H9 (cell line): ENCODE data around the gene AFG1L. TPM values are rescaled to one million over a fixed set of nuclear protein-coding genes. Genes with fewer than 3 reads are reported as not detected.
"Not testable (repeated sequence)": the region's sequence is repeated elsewhere in the genome, so short reads cannot be mapped to it uniquely, and the experiment has no call there.

ENCODE experiments used
- DNase-seq: peaks from one replicate; pipeline ENCODE4 v3.0.0-alpha.2; 2017
- H2AFZ ChIP-seq: one replicate; pipeline ENCODE4 v1.6.1; 2013; ENCODE audit warnings: mild to moderate bottlenecking, low read length, control low read depth, moderate library complexity
- H2AK5ac ChIP-seq: 2 replicates; pipeline ENCODE4 v1.6.1; 2013; ENCODE audit warnings: low read length, control low read depth, mixed read lengths; ENCODE audit not compliant: insufficient read length
- H2BK120ac ChIP-seq: one replicate; pipeline ENCODE4 v1.6.1; 2013; ENCODE audit warnings: low read depth, mild to moderate bottlenecking, low read length, control low read depth, inconsistent platforms; ENCODE audit not compliant: poor library complexity, severe bottlenecking
- H2BK12ac ChIP-seq: 2 replicates; pipeline ENCODE4 v1.6.1; 2013; ENCODE audit warnings: low read length, control low read depth, mixed read lengths, low read depth; ENCODE audit not compliant: insufficient read length
- H2BK15ac ChIP-seq: 2 replicates; pipeline ENCODE4 v1.6.1; 2013; ENCODE audit warnings: low read depth, low read length, control low read depth
- H2BK20ac ChIP-seq: one replicate; pipeline ENCODE4 v1.6.1; 2013; ENCODE audit warnings: low read depth, mild to moderate bottlenecking, low read length, control low read depth, inconsistent platforms; ENCODE audit not compliant: poor library complexity, severe bottlenecking
- H2BK5ac ChIP-seq: 2 replicates; pipeline ENCODE4 v1.6.1; 2013; ENCODE audit warnings: low read length, control low read depth, mixed read lengths; ENCODE audit not compliant: insufficient read length
- H3K14ac ChIP-seq: 2 replicates; pipeline ENCODE4 v1.6.1; 2013; ENCODE audit warnings: low read length, control low read depth; ENCODE audit not compliant: insufficient read depth
- H3K18ac ChIP-seq: 2 replicates; pipeline ENCODE4 v1.6.1; 2013; ENCODE audit warnings: low read depth, mild to moderate bottlenecking, mixed read lengths, low read length, control low read depth; ENCODE audit not compliant: insufficient read length
- H3K23ac ChIP-seq: 2 replicates; pipeline ENCODE4 v1.6.1; 2013; ENCODE audit warnings: low read length, control low read depth, mixed read lengths, low read depth; ENCODE audit not compliant: insufficient read length
- H3K23me2 ChIP-seq: 2 replicates; pipeline ENCODE4 v1.6.1; 2013; ENCODE audit warnings: low read depth, mild to moderate bottlenecking, mixed read lengths, low read length, control low read depth; ENCODE audit not compliant: insufficient read length, poor library complexity, severe bottlenecking
- H3K27ac ChIP-seq: 2 replicates; pipeline ENCODE4 v1.5.1; 2013; ENCODE audit warnings: low read length, control low read depth, mixed read lengths, low read depth; ENCODE audit not compliant: insufficient read length
- H3K27me3 ChIP-seq: 2 replicates; pipeline ENCODE4 v1.6.1; 2013; ENCODE audit warnings: low read length, control low read depth, inconsistent platforms; ENCODE audit not compliant: insufficient read depth
- H3K4ac ChIP-seq: 2 replicates; pipeline ENCODE4 v1.6.1; 2013; ENCODE audit warnings: low read depth, mild to moderate bottlenecking, control low read depth, inconsistent platforms, low read length, moderate library complexity
- H3K4me1 ChIP-seq: 2 replicates; pipeline ENCODE4 v1.6.1; 2013; ENCODE audit warnings: low read length, control low read depth, inconsistent platforms; ENCODE audit not compliant: insufficient read depth
- H3K4me2 ChIP-seq: 2 replicates; pipeline ENCODE4 v1.6.1; 2013; ENCODE audit warnings: low read length, control low read depth, mixed read lengths; ENCODE audit not compliant: insufficient read length, insufficient read depth
- H3K56ac ChIP-seq: 2 replicates; pipeline ENCODE4 v1.6.1; 2013; ENCODE audit warnings: low read depth, mild to moderate bottlenecking, mixed read lengths, low read length, control low read depth; ENCODE audit not compliant: insufficient read length
- H3K79me1 ChIP-seq: 2 replicates; pipeline ENCODE4 v1.6.1; 2013; ENCODE audit warnings: low read depth, mild to moderate bottlenecking, moderate library complexity, low read length, control low read depth, inconsistent platforms; ENCODE audit not compliant: insufficient read depth, poor library complexity, severe bottlenecking
- H3K79me2 ChIP-seq: 2 replicates; pipeline ENCODE4 v1.6.1; 2013; ENCODE audit warnings: low read length, control low read depth, inconsistent platforms; ENCODE audit not compliant: insufficient read depth
- H3K9ac ChIP-seq: 2 replicates; pipeline ENCODE4 v1.6.1; 2013; ENCODE audit warnings: low read length, control low read depth, mixed read lengths; ENCODE audit not compliant: insufficient read length; ENCODE audit errors: extremely low read depth
- H3K9me3 ChIP-seq: one replicate; pipeline ENCODE4 v1.6.1; 2013; ENCODE audit warnings: low read depth, low read length, inconsistent platforms; ENCODE audit not compliant: control insufficient read depth
- H3T11ph ChIP-seq: one replicate; pipeline ENCODE4 v1.6.1; 2013; ENCODE audit warnings: mild to moderate bottlenecking, low read length, control low read depth, inconsistent platforms
- H4K20me1 ChIP-seq: one replicate; pipeline ENCODE4 v1.6.1; 2013; ENCODE audit not compliant: control insufficient read depth, insufficient read length, insufficient read depth
- H4K5ac ChIP-seq: 2 replicates; pipeline ENCODE4 v1.6.1; 2013; ENCODE audit warnings: low read depth, mild to moderate bottlenecking, mixed read lengths, low read length, control low read depth; ENCODE audit not compliant: insufficient read length
- H4K8ac ChIP-seq: replicated peaks from 2 replicates; pipeline ENCODE4 v1.6.1; 2013; ENCODE audit warnings: low read length, control low read depth, mixed read lengths, low read depth; ENCODE audit not compliant: insufficient read length
- H4K91ac ChIP-seq: 2 replicates; pipeline ENCODE4 v1.6.1; 2013; ENCODE audit warnings: low read depth, mild to moderate bottlenecking, moderate library complexity, mixed read lengths, low read length, control low read depth; ENCODE audit not compliant: insufficient read length
- H3K27ac Mint-ChIP-seq, 3 experiments: 2 replicates in 2 of 3; 3 replicates in 1 of 3; pipeline ENCODE4 v1.8.0; 2020 to 2021; ENCODE audit warnings: mixed read lengths in 3 of 3, mild to moderate bottlenecking in 1 of 3, moderate library complexity in 1 of 3
- H3K27me3 Mint-ChIP-seq: 2 replicates; pipeline ENCODE4 v1.8.0; 2021; ENCODE audit warnings: low read depth, mild to moderate bottlenecking, moderate library complexity, mixed read lengths
- H3K36me3 Mint-ChIP-seq, 3 experiments: 2 replicates in 2 of 3; 3 replicates in 1 of 3; pipeline ENCODE4 v1.8.0; 2020 to 2021; ENCODE audit warnings: low read depth in 3 of 3, mixed read lengths in 3 of 3; ENCODE audit not compliant: insufficient read depth in 1 of 3
- H3K4me1 Mint-ChIP-seq, 2 experiments: 2 replicates each; pipeline ENCODE4 v1.8.0; 2020; ENCODE audit warnings: mixed read lengths in 2 of 2
- H3K4me3 Mint-ChIP-seq, 2 experiments: 2 replicates in 1 of 2; 3 replicates in 1 of 2; pipeline ENCODE4 v1.8.0; 2020 to 2021; ENCODE audit warnings: mild to moderate bottlenecking in 2 of 2, mixed read lengths in 2 of 2, moderate library complexity in 1 of 2
- H3K9me3 Mint-ChIP-seq, 2 experiments: 2 replicates in 1 of 2; 3 replicates in 1 of 2; pipeline ENCODE4 v1.8.0; 2020; ENCODE audit warnings: mild to moderate bottlenecking in 2 of 2, mixed read lengths in 2 of 2, moderate library complexity in 1 of 2
- CTCF ChIP-seq: fragments of 200-600 bp; sonication (generic); conservative IDR thresholded peaks from 3 replicates; pipeline ENCODE4 v1.8.0; 2021; ENCODE audit warnings: antibody characterized with exemption, mild to moderate bottlenecking
- WGBS: extraction: QIAGEN DNeasy Blood & Tissue Kit; methylation state at CpG from one replicate; pipeline ENCODE4 v1.1.7; 2013; ENCODE audit warnings: missing lambda C conversion rate, low lambda C conversion rate, mixed read lengths; ENCODE audit not compliant: insufficient read length; ENCODE audit errors: extremely low coverage; 5-methylcytosine and 5-hydroxymethylcytosine counted together
- total RNA-seq: library from RNA; stranded (reverse); gene quantifications from 2 replicates; pipeline ENCODE4 v1.2.1, GENCODE V29; 2021

The AFG1L gene
- total RNA-seq, 1 experiment from 2014 or later = 4.7 TPM

DNA sequence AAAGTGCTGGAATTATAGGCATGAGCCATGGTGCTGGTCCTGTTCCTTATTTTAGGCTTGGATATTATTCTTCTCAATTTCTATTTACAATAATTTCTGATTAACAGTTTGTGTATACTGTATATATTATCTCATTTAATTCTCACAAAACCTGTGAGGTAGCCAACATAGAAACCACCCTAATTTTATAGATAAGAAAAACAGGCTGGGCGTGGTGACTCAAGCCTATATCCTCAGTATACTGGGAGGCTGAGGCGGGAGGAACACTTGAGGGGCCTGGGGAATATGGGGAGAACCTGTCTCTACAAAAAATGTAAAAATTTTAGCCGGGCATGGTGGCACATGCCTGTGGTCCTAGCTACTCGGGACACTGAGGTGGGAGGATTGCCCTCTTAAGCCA lies 3.8 kb upstream of the AFG1L start:
- no peaks in the 10 kb centered on the region for H3K27me3 Mint-ChIP-seq

GRCh38 chr6:108292561-108292960 lies 2.3 kb upstream of the AFG1L start:
- H3K79me1 ChIP-seq, H3K4ac ChIP-seq, H3K9ac ChIP-seq, H3K27me3 ChIP-seq, H3K23ac ChIP-seq, H3K27me3 Mint-ChIP-seq, H3K14ac ChIP-seq, H3K23me2 ChIP-seq, H3K18ac ChIP-seq, H2BK20ac ChIP-seq, H3K27ac ChIP-seq, H3K4me3 Mint-ChIP-seq, H4K5ac ChIP-seq, H3T11ph ChIP-seq, H3K36me3 Mint-ChIP-seq, H2BK120ac ChIP-seq, H2BK5ac ChIP-seq, H3K4me1 ChIP-seq, H3K79me2 ChIP-seq, H2AK5ac ChIP-seq, H3K9me3 Mint-ChIP-seq, H3K27ac Mint-ChIP-seq, H2BK15ac ChIP-seq, H3K9me3 ChIP-seq, H4K20me1 ChIP-seq, H4K8ac ChIP-seq, H4K91ac ChIP-seq, H3K56ac ChIP-seq, H3K4me2 ChIP-seq, H2AFZ ChIP-seq, DNase-seq, H2BK12ac ChIP-seq: not testable (repeated sequence)
- H3K4me1 Mint-ChIP-seq = peaks cover 4 to 17% of the 10 kb centered on the region in 2 experiments
- no CpG with 5 or more reads among the region's 3 CpGs for WGBS

More for the DNA sequence above, 3.8 kb upstream of the AFG1L start:
- Histone ChIP-seq H3T11ph (no peak overlapping the region), H2BK5ac (no peak overlapping the region), H3K4ac (no peak overlapping the region), H3K4me1 (no peaks in the 10 kb centered on the region), H4K20me1 (no peaks in the 10 kb centered on the region), H2BK15ac (no peak overlapping the region), H2AFZ (no peak overlapping the region), H4K5ac (no peak overlapping the region), H3K56ac (no peak overlapping the region), H3K14ac (no peak overlapping the region), H2BK12ac (no peak overlapping the region), H3K27ac (no peak overlapping the region), H4K8ac (no peak overlapping the region), H3K18ac (no peak overlapping the region), H3K27me3 (no peaks in the 10 kb centered on the region), H3K4me2 (no peak overlapping the region), H3K23me2 (peaks cover 6% of the 10 kb centered on the region), H3K79me2 (no peaks in the 10 kb centered on the region), H2BK20ac (no peak overlapping the region), H3K79me1 (no peaks in the 10 kb centered on the region), H2AK5ac (no peak overlapping the region), H3K9ac (no peak overlapping the region), H4K91ac (no peak overlapping the region), H3K23ac (no peak overlapping the region), H2BK120ac (no peak overlapping the region), H3K9me3 (no peaks in the 10 kb centered on the region)
- Mint-ChIP-seq H3K4me3 (no peak overlapping the region), H3K9me3 (no peaks in the 10 kb centered on the region), H3K4me1 (peaks cover 4 to 17% of the 10 kb centered on the region in 2 experiments), H3K27ac (no peak overlapping the region), H3K36me3 (no peaks in the 10 kb centered on the region; a peak in 1 of 7 replicates)
- TF ChIP-seq CTCF = no peak
- no peak for DNase-seq
- WGBS = no CpG with 5 or more reads among the region's 4 CpGs
